ENCODE data around the gene GPD2. TPM values are rescaled to one million over a fixed set of nuclear protein-coding genes. Genes with fewer than 3 reads are reported as not detected.

GPD2 gene
- total RNA-seq, 1 experiment from 2014 or later, result 58.3 TPM

- no peak overlapping the region for H3K4me3 Mint-ChIP-seq (ENCODE audit: unreplicated experiment)
- H3K36me3 ChIP-seq (ENCODE audit: control insufficient read depth, insufficient read depth, low read length), result no peaks in the 10 kb centered on the region; the same call in 1 of the 2 replicates
- no peaks in the 10 kb centered on the region for H3K27me3 Mint-ChIP-seq (ENCODE audit: insufficient read depth, unreplicated experiment)
- BruUV-seq (replicated peaks), result no TSS peak
- peaks cover 10% of the 10 kb centered on the region for H3K36me3 Mint-ChIP-seq (ENCODE audit: insufficient read depth, unreplicated experiment)
- H3K4me3 ChIP-seq (ENCODE audit: low read depth, low read length), result no peak overlapping the region
- H3K27ac Mint-ChIP-seq (ENCODE audit: unreplicated experiment), result no peak overlapping the region
- H3K9me3 Mint-ChIP-seq (ENCODE audit: unreplicated experiment), result no peaks in the 10 kb centered on the region
- peaks cover 8% of the 10 kb centered on the region for H3K4me1 Mint-ChIP-seq (ENCODE audit: low read depth, unreplicated experiment)
- intact Hi-C loops (cut with micrococcal nuclease; ENCODE audit: unreplicated experiment), result no loop called here
- no peaks in the 10 kb centered on the region for H3K9me3 ChIP-seq
- H3K4me1 ChIP-seq, result peaks cover 9% of the 10 kb centered on the region; the same call in 1 of the 2 replicates
- DNase-seq, result no peak
- H3K27me3 ChIP-seq (replicated peaks; ENCODE audit: control insufficient read depth, insufficient read depth, low read length), result no peaks in the 10 kb centered on the region
- POLR2A ChIA-PET, result no interaction called here
- no peak for TF ChIP-seq CTCF (IDR thresholded peaks at IDR 0.05; ENCODE audit: insufficient read depth in 1 of 2, low read depth in 1 of 2, low read length in 1 of 2, severe bottlenecking in 1 of 2, unreplicated experiment in 1 of 2)
- CTCF ChIA-PET, result no interaction called here
Observed at GRCh38 chr2:156532989-156533388, 96.8 kb downstream of the GPD2 start.

- H3K4me3 Mint-ChIP-seq (ENCODE audit: unreplicated experiment), result no peak overlapping the region
- peaks cover 8% of the 10 kb centered on the region for H3K4me1 Mint-ChIP-seq (ENCODE audit: low read depth, unreplicated experiment)
- CTCF ChIA-PET, result no interaction called here
- no peak overlapping the region for H3K27ac Mint-ChIP-seq (ENCODE audit: unreplicated experiment)
- Histone ChIP-seq H3K4me3 (ENCODE audit: low read depth, low read length) (no peak overlapping the region), H3K27me3 (replicated peaks; ENCODE audit: control insufficient read depth, insufficient read depth, low read length) (no peaks in the 10 kb centered on the region), H3K9me3 (no peaks in the 10 kb centered on the region), H3K4me1 (peaks cover 9% of the 10 kb centered on the region; the same call in 1 of the 2 replicates), H3K36me3 (ENCODE audit: control insufficient read depth, insufficient read depth, low read length) (no peaks in the 10 kb centered on the region; the same call in 1 of the 2 replicates)
- H3K9me3 Mint-ChIP-seq (ENCODE audit: unreplicated experiment), result no peaks in the 10 kb centered on the region
- no peaks in the 10 kb centered on the region for H3K27me3 Mint-ChIP-seq (ENCODE audit: insufficient read depth, unreplicated experiment)
- intact Hi-C loops (cut with micrococcal nuclease; ENCODE audit: unreplicated experiment), result loop anchor here (5.0 kb wide), 1 partner anchor 356 kb away; no protein-coding TSS in a partner anchor
- TF ChIP-seq CTCF (IDR thresholded peaks at IDR 0.05; ENCODE audit: insufficient read depth in 1 of 2, low read depth in 1 of 2, low read length in 1 of 2, severe bottlenecking in 1 of 2, unreplicated experiment in 1 of 2), result no peak
- no peak for DNase-seq
- POLR2A ChIA-PET, result no interaction called here
- H3K36me3 Mint-ChIP-seq (ENCODE audit: insufficient read depth, unreplicated experiment), result peaks cover 16% of the 10 kb centered on the region
- no TSS peak for BruUV-seq (replicated peaks)
Observed at GRCh38 chr2:156536534-156536933, 100.4 kb downstream of the GPD2 start.

GRCh38 chr2:156537141-156537540 lies 101.0 kb downstream of the GPD2 start:
- no peak for TF ChIP-seq CTCF (IDR thresholded peaks at IDR 0.05; ENCODE audit: insufficient read depth in 1 of 2, low read depth in 1 of 2, low read length in 1 of 2, severe bottlenecking in 1 of 2, unreplicated experiment in 1 of 2)
- H3K4me3 Mint-ChIP-seq (ENCODE audit: unreplicated experiment), result no peak overlapping the region
- no peak overlapping the region for H3K27ac Mint-ChIP-seq (ENCODE audit: unreplicated experiment)
- BruUV-seq (replicated peaks), result no TSS peak
- Histone ChIP-seq H3K36me3 (ENCODE audit: control insufficient read depth, insufficient read depth, low read length) (no peaks in the 10 kb centered on the region), H3K27me3 (replicated peaks; ENCODE audit: control insufficient read depth, insufficient read depth, low read length) (no peaks in the 10 kb centered on the region), H3K9me3 (no peaks in the 10 kb centered on the region), H3K4me3 (ENCODE audit: low read depth, low read length) (no peak overlapping the region), H3K4me1 (peaks cover 9% of the 10 kb centered on the region; the same call in 1 of the 2 replicates)
- no peaks in the 10 kb centered on the region for H3K27me3 Mint-ChIP-seq (ENCODE audit: insufficient read depth, unreplicated experiment)
- peaks cover 16% of the 10 kb centered on the region for H3K36me3 Mint-ChIP-seq (ENCODE audit: insufficient read depth, unreplicated experiment)
- H3K4me1 Mint-ChIP-seq (ENCODE audit: low read depth, unreplicated experiment), result peaks cover 8% of the 10 kb centered on the region
- POLR2A ChIA-PET, result no interaction called here
- no peaks in the 10 kb centered on the region for H3K9me3 Mint-ChIP-seq (ENCODE audit: unreplicated experiment)
- intact Hi-C loops (cut with micrococcal nuclease; ENCODE audit: unreplicated experiment), result loop anchor here (5.0 kb wide), 1 partner anchor 355 kb away; no protein-coding TSS in a partner anchor
- CTCF ChIA-PET, result no interaction called here
- no peak for DNase-seq

Measured in Caco-2 (cell line).